Calu3 (cell line): Measurements from ENCODE around the gene LMAN1L. TPM values are rescaled to one million over a fixed set of nuclear protein-coding genes. Genes with fewer than 3 reads are reported as not detected.

ENCODE experiments used
- BruUV-seq: library from RNA; stranded (reverse); fragments of 400-500 nt; replicated peaks from 2 replicates; lab custom pipeline; 2021; lab: Mats Ljungman, UMichigan
- CTCF ChIA-PET: fragments of 300-600 bp; sonication (Branson Sonifier 250); formaldehyde crosslinking; loops from one replicate; lab custom pipeline; 2022; ENCODE audit warnings: antibody characterized with exemption; lab: Charles Lee
- DNase-seq: peaks from one replicate; pipeline ENCODE4 v3.0.0; 2022
- H3K27ac Mint-ChIP-seq: one replicate; pipeline ENCODE4 v1.8.0; 2022; ENCODE audit warnings: mixed read lengths; ENCODE audit not compliant: unreplicated experiment
- H3K27me3 Mint-ChIP-seq: one replicate; pipeline ENCODE4 v1.8.0; 2022; ENCODE audit warnings: mixed read lengths; ENCODE audit not compliant: unreplicated experiment
- H3K36me3 Mint-ChIP-seq: one replicate; pipeline ENCODE4 v1.8.0; 2022; ENCODE audit warnings: mild to moderate bottlenecking, moderate library complexity, mixed read lengths; ENCODE audit not compliant: insufficient read depth, unreplicated experiment
- H3K4me1 Mint-ChIP-seq: one replicate; pipeline ENCODE4 v1.8.0; 2022; ENCODE audit warnings: mild to moderate bottlenecking, low read depth, mixed read lengths; ENCODE audit not compliant: unreplicated experiment
- H3K4me3 Mint-ChIP-seq: one replicate; pipeline ENCODE4 v1.8.0; 2022; ENCODE audit warnings: mild to moderate bottlenecking, low read depth, moderate library complexity, mixed read lengths; ENCODE audit not compliant: unreplicated experiment
- H3K9me3 Mint-ChIP-seq: one replicate; pipeline ENCODE4 v1.8.0; 2022; ENCODE audit warnings: low read depth, mixed read lengths; ENCODE audit not compliant: unreplicated experiment
- CTCF ChIP-seq: fragments of 200-600 bp; IDR thresholded peaks from one replicate; pipeline ENCODE4 v1.8.0; 2022; ENCODE audit warnings: antibody characterized with exemption; ENCODE audit not compliant: unreplicated experiment
- intact Hi-C: fragments of 100-400 bp; cut with micrococcal nuclease; formaldehyde crosslinking; loops from one replicate; pipeline ENCODE4 v1.10.0; 2022; ENCODE audit not compliant: unreplicated experiment
- total RNA-seq: library from RNA; stranded (reverse); gene quantifications from 2 replicates; pipeline ENCODE4 v1.2.3, GENCODE V29; 2022

The LMAN1L gene
- total RNA-seq, 1 experiment from 2014 or later, result 0.35 TPM

- intact Hi-C loops, result no loop called here
- H3K36me3 Mint-ChIP-seq, result peaks cover under 1% of the 10 kb centered on the region
- no peak for TF ChIP-seq CTCF
- H3K9me3 Mint-ChIP-seq, result no peaks in the 10 kb centered on the region
- no peak overlapping the region for H3K4me3 Mint-ChIP-seq
- CTCF ChIA-PET, result interaction anchor here (0.7 to 3.6 kb wide), 5 partner anchors 7 to 173 kb away, joined by 3 to 16 read pairs (median 4); no protein-coding TSS in a partner anchor
- no TSS peak for BruUV-seq
- H3K4me1 Mint-ChIP-seq, result peaks cover 13% of the 10 kb centered on the region
- no peak for DNase-seq
- peaks cover 14% of the 10 kb centered on the region for H3K27me3 Mint-ChIP-seq
- no peak overlapping the region for H3K27ac Mint-ChIP-seq
Measured at GRCh38 chr15:74776821-74777768, 35.5 kb upstream of the LMAN1L start.

- H3K27ac Mint-ChIP-seq, result no peak overlapping the region
- no TSS peak for BruUV-seq
- CTCF ChIA-PET, result interaction anchor here (0.7 to 3.6 kb wide), 4 partner anchors 8 to 174 kb away, joined by 3 to 16 read pairs (median 4); no protein-coding TSS in a partner anchor
- no peak for DNase-seq
- peaks cover 14% of the 10 kb centered on the region for H3K27me3 Mint-ChIP-seq
- no peak overlapping the region for H3K4me3 Mint-ChIP-seq
- peaks cover 13% of the 10 kb centered on the region for H3K4me1 Mint-ChIP-seq
- no peaks in the 10 kb centered on the region for H3K9me3 Mint-ChIP-seq
- TF ChIP-seq CTCF, result no peak
- H3K36me3 Mint-ChIP-seq, result peaks cover 9% of the 10 kb centered on the region
- intact Hi-C loops, result no loop called here
Measured at GRCh38 chr15:74777769-74778598, 34.7 kb upstream of the LMAN1L start.

GRCh38 chr15:74778599-74778970 is 34.0 kb upstream of the LMAN1L start:
- Mint-ChIP-seq H3K9me3 (no peaks in the 10 kb centered on the region), H3K4me3 (no peak overlapping the region), H3K27me3 (peaks cover 14% of the 10 kb centered on the region), H3K27ac (no peak overlapping the region), H3K4me1 (peaks cover 18% of the 10 kb centered on the region), H3K36me3 (peaks cover 15% of the 10 kb centered on the region)
- intact Hi-C loops, result no loop called here
- CTCF ChIA-PET, result interaction anchor here (0.5 to 3.6 kb wide), 2 partner anchors 9 to 404 kb away, joined by 3 to 16 read pairs; no protein-coding TSS in a partner anchor
- TF ChIP-seq CTCF, result no peak
- BruUV-seq, result no TSS peak
- DNase-seq, result no peak

- Mint-ChIP-seq H3K4me1 (peaks cover 24% of the 10 kb centered on the region), H3K4me3 (no peak overlapping the region), H3K27me3 (peaks cover 14% of the 10 kb centered on the region), H3K36me3 (peaks cover 18% of the 10 kb centered on the region), H3K9me3 (no peaks in the 10 kb centered on the region), H3K27ac (no peak overlapping the region)
- no TSS peak for BruUV-seq
- no peak for DNase-seq
- TF ChIP-seq CTCF, result no peak
- intact Hi-C loops, result no loop called here
- CTCF ChIA-PET, result interaction anchor here (0.5 to 3.6 kb wide), 3 partner anchors 10 to 405 kb away, joined by 3 to 16 read pairs (median 3); no protein-coding TSS in a partner anchor
Measured at GRCh38 chr15:74779162-74779648, 33.4 kb upstream of the LMAN1L start.
